MM.1S (cell line): ENCODE results near the gene CLTB.

ENCODE experiments used
- CTCF ChIP-seq: fragments of 300-600 bp; sonication (generic); IDR thresholded peaks from 2 replicates; pipeline ENCODE4 v1.5.1; 2016; ENCODE audit warnings: antibody characterized with exemption, low read length, mixed read lengths
- EZH2phosphoT487 ChIP-seq: fragments of 300-600 bp; sonication (generic); IDR thresholded peaks from 2 replicates; pipeline ENCODE4 v1.6.1; 2018; ENCODE audit warnings: antibody characterized with exemption, low read length

GRCh38 chr5:176420972-176421544 is 4.7 kb upstream of the CLTB start:
- TF ChIP-seq CTCF (no peak), EZH2phosphoT487 (no peak)
